Measurements from ENCODE around the gene MYO1C. TPM values are rescaled to one million over a fixed set of nuclear protein-coding genes. Genes with fewer than 3 reads are reported as not detected.

The MYO1C gene, protein sequence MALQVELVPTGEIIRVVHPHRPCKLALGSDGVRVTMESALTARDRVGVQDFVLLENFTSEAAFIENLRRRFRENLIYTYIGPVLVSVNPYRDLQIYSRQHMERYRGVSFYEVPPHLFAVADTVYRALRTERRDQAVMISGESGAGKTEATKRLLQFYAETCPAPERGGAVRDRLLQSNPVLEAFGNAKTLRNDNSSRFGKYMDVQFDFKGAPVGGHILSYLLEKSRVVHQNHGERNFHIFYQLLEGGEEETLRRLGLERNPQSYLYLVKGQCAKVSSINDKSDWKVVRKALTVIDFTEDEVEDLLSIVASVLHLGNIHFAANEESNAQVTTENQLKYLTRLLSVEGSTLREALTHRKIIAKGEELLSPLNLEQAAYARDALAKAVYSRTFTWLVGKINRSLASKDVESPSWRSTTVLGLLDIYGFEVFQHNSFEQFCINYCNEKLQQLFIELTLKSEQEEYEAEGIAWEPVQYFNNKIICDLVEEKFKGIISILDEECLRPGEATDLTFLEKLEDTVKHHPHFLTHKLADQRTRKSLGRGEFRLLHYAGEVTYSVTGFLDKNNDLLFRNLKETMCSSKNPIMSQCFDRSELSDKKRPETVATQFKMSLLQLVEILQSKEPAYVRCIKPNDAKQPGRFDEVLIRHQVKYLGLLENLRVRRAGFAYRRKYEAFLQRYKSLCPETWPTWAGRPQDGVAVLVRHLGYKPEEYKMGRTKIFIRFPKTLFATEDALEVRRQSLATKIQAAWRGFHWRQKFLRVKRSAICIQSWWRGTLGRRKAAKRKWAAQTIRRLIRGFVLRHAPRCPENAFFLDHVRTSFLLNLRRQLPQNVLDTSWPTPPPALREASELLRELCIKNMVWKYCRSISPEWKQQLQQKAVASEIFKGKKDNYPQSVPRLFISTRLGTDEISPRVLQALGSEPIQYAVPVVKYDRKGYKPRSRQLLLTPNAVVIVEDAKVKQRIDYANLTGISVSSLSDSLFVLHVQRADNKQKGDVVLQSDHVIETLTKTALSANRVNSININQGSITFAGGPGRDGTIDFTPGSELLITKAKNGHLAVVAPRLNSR
- total RNA-seq: 100 to 1,000 TPM; 101 to 237 TPM
- polyA plus RNA-seq: 10 to 100 TPM; 73.4 to 78.5 TPM
- long read RNA-seq, donor 1, full-length matches to known transcripts: 11 of 11 reads
- long read RNA-seq, donor 1, partial matches to known transcripts: 0 of 11 reads
- long read RNA-seq, donor 1, other reads (novel, unspliced or antisense): 0 of 11 reads
- long read RNA-seq, donor 2, full-length matches to known transcripts: 2 of 2 reads
- long read RNA-seq, donor 2, partial matches to known transcripts: 0 of 2 reads
- long read RNA-seq, donor 2, other reads (novel, unspliced or antisense): 0 of 2 reads
- long read RNA-seq, donor 3, full-length matches to known transcripts: 5 of 5 reads
- long read RNA-seq, donor 3, partial matches to known transcripts: 0 of 5 reads
- long read RNA-seq, donor 3, other reads (novel, unspliced or antisense): 0 of 5 reads
- long read RNA-seq, donor 4, full-length matches to known transcripts: 2 of 2 reads
- long read RNA-seq, donor 4, partial matches to known transcripts: 0 of 2 reads
- long read RNA-seq, donor 4, other reads (novel, unspliced or antisense): 0 of 2 reads
- long read RNA-seq, donor 5, full-length matches to known transcripts: 9 of 9 reads
- long read RNA-seq, donor 5, partial matches to known transcripts: 0 of 9 reads
- long read RNA-seq, donor 5, other reads (novel, unspliced or antisense): 0 of 9 reads

DNA sequence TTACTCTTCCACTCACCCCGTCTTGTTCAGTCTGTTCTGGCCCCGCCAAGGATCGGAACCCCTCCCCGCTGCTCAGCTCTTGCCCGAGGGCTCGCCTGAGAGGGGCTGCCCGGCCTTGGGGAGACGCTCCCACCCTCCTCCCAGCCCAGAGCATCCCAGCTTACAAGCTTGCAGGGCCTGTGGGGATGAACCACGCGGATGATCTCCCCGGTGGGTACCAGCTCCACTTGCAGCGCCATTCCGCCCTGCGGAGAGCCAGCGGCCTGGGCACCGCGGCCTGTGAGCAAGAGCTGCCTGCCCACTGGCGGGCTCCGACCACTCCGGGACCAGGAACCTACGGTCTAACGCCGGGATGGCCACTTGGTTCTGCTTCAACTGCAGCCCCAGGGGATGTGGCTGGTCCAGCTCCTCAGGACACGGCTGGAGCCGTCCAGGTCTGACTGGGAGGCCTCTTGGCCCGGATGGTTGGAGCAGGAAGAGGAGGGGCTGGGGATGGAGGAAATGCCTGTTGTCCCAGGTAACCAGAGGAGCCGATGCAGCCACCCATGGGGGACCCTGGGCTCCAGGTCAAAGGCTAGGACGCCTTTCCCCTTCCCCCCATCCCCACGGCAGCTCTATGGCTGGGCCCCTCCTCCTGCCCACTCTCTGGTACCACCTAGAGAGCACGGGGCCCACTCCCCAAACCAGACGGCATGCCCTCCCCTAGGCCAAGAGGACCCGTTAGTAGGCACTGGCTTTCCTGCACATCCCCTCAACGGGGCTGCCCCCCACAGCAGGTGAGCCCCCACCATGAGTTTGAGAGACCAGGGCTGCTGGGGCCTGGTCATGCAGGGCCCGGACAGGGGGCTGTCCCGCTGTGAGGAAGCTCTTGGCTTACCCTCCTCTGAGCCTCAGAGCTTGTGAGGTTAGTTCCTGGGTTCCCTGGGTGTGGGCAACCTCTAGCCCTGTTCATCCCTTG is at the start of gene MYO1C:
Gene MYO1C (minus strand): TSS at position 438 of the 958 bp plus-strand sequence. CDS start 199 bp downstream, at position 239.
- WGBS, 2 donors: 46 to 52% methylated on average over 35 of the region's 35 CpGs
- H3K9ac ChIP-seq (ENCODE audit: insufficient read depth in 1 of 2, low read length in 2 of 2): peak within 1 kb of the TSS in 1 of 2 donors; percentile 16
- peak within 1 kb of the TSS; percentile 54 for H3K4me3 ChIP-seq
- peak within 1 kb of the TSS; percentile 90 to 92 for H3K27ac ChIP-seq (ENCODE audit: low read depth in 1 of 2, low read length in 1 of 2)
- TF ChIP-seq, protein P1, sequence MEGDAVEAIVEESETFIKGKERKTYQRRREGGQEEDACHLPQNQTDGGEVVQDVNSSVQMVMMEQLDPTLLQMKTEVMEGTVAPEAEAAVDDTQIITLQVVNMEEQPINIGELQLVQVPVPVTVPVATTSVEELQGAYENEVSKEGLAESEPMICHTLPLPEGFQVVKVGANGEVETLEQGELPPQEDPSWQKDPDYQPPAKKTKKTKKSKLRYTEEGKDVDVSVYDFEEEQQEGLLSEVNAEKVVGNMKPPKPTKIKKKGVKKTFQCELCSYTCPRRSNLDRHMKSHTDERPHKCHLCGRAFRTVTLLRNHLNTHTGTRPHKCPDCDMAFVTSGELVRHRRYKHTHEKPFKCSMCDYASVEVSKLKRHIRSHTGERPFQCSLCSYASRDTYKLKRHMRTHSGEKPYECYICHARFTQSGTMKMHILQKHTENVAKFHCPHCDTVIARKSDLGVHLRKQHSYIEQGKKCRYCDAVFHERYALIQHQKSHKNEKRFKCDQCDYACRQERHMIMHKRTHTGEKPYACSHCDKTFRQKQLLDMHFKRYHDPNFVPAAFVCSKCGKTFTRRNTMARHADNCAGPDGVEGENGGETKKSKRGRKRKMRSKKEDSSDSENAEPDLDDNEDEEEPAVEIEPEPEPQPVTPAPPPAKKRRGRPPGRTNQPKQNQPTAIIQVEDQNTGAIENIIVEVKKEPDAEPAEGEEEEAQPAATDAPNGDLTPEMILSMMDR (IDR thresholded peaks at IDR 0.05; ENCODE audit: control extremely low read depth, extremely low read depth): no peak
- peaks cover 0 to 31% (median 3%) of the 10 kb centered on the region in 4 donors for H3K36me3 ChIP-seq (ENCODE audit: control insufficient read depth in 4 of 4, insufficient read depth in 4 of 4, low read length in 4 of 4)
- ATAC-seq (ENCODE audit: insufficient read depth, low FRiP score) (no peak), DNase-seq (no peak)
- H3K4me1 ChIP-seq (ENCODE audit: control insufficient read depth in 5 of 5, insufficient read depth in 5 of 5, low read length in 5 of 5): peaks cover 4 to 45% (median 14%) of the 10 kb centered on the region in 5 donors
- no peaks in the 10 kb centered on the region for H3K9me3 ChIP-seq (ENCODE audit: control insufficient read depth in 4 of 4, insufficient read depth in 3 of 4, low read length in 3 of 4)
- H3K27me3 ChIP-seq (ENCODE audit: control insufficient read depth in 3 of 3, insufficient read depth in 3 of 3, low read length in 2 of 3): no peaks in the 10 kb centered on the region

DNA sequence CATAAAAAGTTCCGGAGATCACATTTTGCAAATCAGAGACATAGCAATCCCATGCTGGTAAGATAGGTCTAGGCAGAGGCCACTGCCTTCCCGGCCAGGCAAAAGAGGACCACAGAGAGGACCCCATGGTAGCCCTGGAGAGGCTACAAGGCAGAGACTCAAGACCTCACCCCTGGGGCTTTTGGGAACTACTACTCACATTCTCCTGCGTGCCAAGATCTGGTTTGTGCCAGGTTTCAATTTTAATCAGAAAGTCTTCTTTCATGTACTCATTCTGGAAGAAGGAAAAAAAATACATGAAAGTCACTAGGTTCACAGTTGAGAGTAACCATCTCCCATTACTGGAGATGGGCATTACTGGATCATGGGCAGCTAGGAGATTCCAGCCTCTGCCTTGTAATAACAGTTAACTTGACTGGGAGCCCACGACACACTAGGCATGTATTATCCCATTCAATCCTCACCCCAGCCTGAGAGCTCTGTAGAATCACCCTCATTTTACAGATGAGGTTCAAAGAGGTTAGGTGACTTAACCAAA is 49.0 kb upstream of the MYO1C start:
- H3K9ac ChIP-seq (ENCODE audit: insufficient read depth in 1 of 2, low read length in 2 of 2): no peak overlapping the region
- H3K27ac ChIP-seq (ENCODE audit: low read depth in 1 of 2, low read length in 1 of 2): no peak overlapping the region
- DNase-seq (no peak), ATAC-seq (ENCODE audit: insufficient read depth, low FRiP score) (no peak)
- H3K4me3 ChIP-seq: no peak overlapping the region
- peaks cover 6 to 52% (median 28%) of the 10 kb centered on the region in 4 donors for H3K36me3 ChIP-seq (ENCODE audit: control insufficient read depth in 4 of 4, insufficient read depth in 4 of 4, low read length in 4 of 4)
- H3K27me3 ChIP-seq (ENCODE audit: control insufficient read depth in 3 of 3, insufficient read depth in 3 of 3, low read length in 2 of 3): no peaks in the 10 kb centered on the region
- H3K9me3 ChIP-seq (ENCODE audit: control insufficient read depth in 4 of 4, insufficient read depth in 3 of 4, low read length in 3 of 4): no peaks in the 10 kb centered on the region
- H3K4me1 ChIP-seq (ENCODE audit: control insufficient read depth in 5 of 5, insufficient read depth in 5 of 5, low read length in 5 of 5): no peaks in the 10 kb centered on the region
- TF ChIP-seq, protein P1 (IDR thresholded peaks at IDR 0.05; ENCODE audit: control extremely low read depth, extremely low read depth): no peak
- WGBS, 2 donors: 91 to 95% methylated on average over 4 of the region's 4 CpGs

Data from lung (tissue), 16 donors.